NCI-H446 treated with DMSO at 0.1 percent for 48 hours (cell line): ENCODE measurements around the gene NOTCH3.

Source experiments
- DNase-seq: peaks from one replicate; lab custom pipeline; 2025; lab: John Stamatoyannopoulos, UW

NOTCH3 gene

GRCh38 chr19:15200553-15201364, at the start of gene NOTCH3:
NOTCH3 (minus strand) TSS chr19:15200995; CDS start chr19:15200905, 90 bp downstream.
- DNase-seq: no peak

GRCh38 chr19:15250640-15250993, 49.8 kb upstream of the NOTCH3 start:
- DNase-seq: no peak

DNA sequence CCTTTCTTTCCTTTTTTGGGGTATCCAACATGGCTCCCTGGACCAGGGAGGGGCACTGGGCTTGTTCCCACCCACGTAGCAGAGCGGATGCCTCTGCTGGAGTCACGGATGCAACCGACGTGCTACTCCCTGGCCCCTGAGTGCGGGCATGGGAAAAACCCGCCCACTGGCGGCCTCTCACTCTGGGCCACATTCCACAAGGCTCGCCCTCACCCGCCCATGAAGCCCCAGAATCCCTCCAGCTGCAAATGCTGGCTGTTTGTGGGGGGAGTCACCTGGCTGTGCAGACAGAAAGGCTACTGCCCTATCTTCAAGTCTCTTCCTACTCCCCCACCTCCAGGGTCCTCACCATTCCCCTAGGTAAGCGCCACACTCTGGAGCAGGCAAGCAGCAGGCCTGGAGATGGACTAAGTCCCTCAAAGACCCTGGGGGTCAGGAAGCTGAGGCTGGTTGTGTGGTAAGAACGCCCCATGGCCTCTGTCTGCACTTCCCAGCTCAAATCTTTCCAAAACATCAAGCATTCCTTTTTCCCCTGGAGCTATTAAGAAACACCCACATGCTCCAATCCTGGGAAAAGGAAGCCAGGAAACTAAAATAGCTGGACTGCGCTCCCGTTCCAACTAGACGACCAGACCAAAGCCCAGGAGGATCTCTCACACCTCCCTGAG, 49.3 kb upstream of the NOTCH3 start:
- no peak for DNase-seq

DNA sequence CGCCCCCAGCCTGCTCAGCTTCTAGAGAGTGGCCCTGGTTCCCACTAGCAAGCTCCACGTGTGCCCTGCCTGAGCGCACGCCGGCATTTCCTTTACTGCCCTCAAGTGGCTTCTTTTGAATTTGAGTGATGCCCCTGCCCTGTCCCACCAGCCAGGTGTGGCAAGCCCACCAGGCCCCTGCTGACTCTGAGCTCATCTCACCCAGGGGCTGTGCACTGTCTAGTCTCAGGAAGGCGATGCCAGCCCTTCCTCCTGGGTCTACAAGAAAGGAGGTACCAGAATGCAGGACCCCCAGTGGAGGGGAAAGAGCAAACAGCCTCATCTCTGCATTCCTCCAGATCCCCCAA, 48.7 kb upstream of the NOTCH3 start:
- DNase-seq: no peak

DNA sequence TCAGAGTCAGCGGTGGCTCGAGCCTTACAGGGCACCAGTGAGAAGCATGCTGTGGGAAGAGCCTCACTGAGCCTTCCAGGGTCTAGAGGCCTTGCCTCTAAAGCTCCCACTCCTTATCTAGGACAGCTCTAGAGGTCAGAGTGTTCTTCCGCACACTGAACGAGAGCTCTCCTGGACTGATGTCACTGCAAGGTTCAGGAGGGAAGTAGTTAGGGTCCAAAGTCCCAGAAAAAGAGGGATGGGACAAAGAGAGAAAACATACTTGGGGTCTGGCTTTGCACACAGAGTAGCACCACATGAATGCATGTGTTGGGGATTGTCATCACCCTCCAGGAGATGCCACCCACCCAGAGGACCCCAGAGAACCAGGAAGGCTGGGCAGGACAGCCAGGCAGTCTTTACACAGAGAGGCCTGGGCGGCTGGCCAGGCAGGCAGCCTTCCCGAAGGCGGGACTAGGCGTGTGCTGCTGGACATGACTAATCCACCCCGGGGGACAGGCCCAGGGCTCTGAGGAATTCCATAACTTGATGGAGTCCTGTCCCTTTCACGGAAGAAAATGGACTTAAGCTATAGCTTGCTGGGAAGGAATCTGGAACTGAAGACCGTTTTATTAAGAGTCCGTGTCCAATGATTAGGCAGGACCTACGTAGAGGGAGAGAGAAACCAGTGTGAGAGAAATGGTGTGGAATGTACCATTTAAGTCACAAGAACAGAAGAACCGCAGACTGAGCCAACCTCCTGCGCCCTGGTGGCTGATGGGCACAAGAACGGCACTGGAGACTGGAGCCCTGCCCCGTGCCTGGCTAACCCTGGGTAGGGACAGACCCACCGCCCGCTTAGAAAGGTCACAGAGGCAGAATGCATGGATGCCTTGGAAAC, 48.1 kb upstream of the NOTCH3 start:
- DNase-seq: no peak

- no peak for DNase-seq
Measured at GRCh38 chr19:15248106-15248505, 47.3 kb upstream of the NOTCH3 start.

DNA sequence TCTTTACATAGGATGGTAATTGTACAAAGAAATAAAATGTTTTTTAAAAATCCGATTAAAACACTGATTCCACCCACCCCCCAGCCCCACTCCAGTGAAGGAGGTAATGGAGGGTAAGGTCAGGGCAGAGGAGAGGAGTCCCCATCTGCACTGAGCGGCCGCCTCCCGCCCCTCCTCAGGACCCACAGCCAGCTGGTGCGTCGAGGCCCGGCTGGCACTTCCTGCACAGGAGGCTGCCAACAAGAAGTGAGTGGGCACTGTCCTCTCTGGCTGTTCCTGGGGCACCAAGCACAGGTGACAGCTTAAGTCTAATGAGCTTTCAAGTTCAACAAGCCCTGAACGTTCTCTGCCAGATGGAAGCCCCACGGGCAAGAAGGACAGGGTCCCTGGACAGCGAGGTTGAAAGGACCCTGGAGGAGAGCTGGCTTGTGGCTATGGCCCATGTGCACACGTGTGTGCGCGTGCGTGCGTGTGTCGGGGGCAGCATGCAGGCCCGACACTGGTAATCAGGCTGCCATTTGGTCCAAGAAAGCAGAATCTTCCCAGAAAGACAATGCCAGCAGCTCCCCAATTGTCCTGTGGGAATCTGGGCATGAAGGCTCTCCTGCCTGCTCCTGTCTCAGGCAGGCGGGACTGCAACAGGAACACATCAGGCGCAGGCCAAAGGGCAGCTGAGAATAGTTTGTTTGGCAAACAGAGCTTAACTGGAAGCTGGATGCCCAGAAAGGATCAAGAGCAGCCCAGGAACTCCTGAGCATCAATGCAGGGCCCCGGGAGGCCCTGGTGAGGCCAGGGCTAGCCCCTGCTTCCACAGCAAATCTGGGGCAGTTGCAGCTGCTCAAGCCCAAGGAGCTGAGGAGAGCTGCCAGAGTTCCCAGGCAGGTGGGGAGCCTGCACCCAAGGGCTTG, 46.6 kb upstream of the NOTCH3 start:
- no peak for DNase-seq

- DNase-seq: no peak
Measured at GRCh38 chr19:15246198-15246481, 45.3 kb upstream of the NOTCH3 start.

DNA sequence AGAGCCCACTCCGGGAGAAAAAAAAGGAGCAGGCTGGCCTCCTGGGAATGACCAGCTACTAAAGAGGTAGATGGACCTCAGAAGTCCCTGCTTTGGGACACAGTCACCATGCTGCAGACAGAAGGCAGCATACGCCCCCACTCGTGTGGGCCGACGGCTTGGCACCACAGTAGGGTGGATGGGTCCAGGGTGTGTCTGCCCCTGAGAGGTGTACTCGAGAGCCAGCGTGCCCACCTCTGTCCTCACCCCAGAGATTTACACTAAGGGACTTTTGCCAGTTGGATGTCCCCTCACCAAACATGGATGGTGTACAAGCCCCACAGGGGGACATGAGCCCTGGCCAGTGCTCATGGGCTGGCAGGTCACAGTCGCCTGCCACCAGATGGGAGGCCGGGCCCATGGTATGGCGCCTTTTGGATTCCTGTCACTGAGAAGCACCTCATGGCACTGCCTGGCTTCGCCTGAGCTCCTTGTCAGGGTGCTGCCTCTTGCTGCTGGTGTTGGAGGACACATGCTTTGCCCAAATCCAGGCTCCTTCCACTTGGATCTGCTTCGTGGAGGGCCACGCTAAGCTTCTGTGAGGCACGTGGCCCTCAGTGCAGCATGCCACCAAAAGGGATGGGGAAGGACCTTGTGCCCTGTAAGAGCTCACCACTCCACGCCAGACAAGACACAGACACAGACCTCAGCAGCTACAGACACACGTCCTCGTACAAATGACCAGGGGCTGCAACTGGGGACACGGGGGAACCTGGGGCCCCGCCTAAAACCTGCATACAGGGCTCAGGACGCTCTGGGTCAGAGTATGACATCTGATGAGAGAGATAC, 44.8 kb upstream of the NOTCH3 start:
- no peak for DNase-seq

GRCh38 chr19:15244808-15245207, 44.0 kb upstream of the NOTCH3 start:
- DNase-seq: no peak

DNA sequence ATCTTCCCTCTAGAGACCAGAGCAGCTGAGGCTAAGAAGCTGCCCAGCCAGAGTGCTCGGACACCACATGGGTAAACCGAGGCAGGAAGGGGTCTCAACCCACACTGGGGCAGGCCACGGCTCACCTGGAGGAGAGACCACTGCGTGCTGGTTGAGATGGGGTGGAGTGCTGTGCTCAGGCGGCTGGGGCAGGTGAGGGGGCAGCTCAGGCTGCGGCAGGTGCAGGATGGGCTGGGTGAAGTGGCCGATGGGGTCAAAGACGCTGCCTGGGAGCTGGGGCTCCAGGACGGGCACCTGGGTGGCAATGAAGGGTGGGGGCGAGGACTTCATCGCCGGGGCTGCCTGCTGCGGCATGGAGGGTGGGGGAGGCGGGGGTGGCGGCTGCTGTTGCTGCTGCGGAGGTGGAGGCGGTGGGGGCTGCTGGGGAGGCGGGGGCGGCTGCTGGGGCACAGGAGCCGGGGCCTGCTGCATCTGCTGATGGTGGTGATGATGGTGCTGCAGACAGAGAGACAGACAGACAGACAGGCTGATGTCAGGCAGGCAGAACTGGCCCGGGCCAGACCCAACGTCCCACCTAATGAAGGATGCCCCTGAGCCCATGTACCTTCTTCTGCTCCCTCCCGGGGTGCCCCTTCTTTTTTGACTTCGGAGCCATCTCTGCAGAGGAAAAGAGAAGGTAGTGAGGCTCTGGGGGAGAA, 43.5 kb upstream of the NOTCH3 start:
- DNase-seq: no peak

- DNase-seq: no peak
Measured at GRCh38 chr19:15243236-15243957, 42.6 kb upstream of the NOTCH3 start.

DNA sequence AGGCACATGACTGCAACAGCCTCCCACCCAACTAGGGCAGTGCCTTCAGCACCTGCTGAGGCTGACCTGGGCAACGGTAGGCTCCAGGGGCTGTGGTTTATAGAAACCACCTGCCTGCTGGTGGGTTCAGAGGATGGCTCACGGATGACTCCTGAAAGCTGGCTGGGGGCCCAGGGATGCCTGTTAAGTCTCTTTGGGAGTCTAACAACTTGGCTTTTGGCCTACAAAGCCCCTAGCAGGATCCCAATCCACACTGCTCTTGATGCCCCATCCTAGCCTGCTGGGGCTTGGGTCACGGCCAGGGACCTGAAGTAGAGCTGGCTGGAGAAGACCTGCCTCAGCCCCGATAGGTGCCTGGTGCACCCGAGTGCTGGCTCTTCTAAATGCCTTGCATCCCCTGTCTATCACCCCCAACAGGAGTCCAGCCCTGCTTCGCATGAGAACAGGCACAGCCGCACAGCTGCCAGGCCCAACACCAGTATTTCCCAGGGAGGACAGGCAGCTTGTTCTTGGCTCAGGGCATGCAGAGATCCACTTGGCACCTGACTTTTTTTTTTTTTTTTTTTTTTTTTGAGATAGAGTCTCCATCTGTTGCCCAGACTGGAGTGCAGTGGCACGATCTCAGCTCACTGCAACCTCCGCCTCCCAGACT, 40.6 kb upstream of the NOTCH3 start:
- DNase-seq: peak; percentile 72

GRCh38 chr19:15240515-15240914, 39.7 kb upstream of the NOTCH3 start:
- DNase-seq: no peak

- DNase-seq: no peak
Measured at GRCh38 chr19:15239337-15239949, 38.6 kb upstream of the NOTCH3 start.

GRCh38 chr19:15238639-15239155, 37.9 kb upstream of the NOTCH3 start:
- no peak for DNase-seq

DNA sequence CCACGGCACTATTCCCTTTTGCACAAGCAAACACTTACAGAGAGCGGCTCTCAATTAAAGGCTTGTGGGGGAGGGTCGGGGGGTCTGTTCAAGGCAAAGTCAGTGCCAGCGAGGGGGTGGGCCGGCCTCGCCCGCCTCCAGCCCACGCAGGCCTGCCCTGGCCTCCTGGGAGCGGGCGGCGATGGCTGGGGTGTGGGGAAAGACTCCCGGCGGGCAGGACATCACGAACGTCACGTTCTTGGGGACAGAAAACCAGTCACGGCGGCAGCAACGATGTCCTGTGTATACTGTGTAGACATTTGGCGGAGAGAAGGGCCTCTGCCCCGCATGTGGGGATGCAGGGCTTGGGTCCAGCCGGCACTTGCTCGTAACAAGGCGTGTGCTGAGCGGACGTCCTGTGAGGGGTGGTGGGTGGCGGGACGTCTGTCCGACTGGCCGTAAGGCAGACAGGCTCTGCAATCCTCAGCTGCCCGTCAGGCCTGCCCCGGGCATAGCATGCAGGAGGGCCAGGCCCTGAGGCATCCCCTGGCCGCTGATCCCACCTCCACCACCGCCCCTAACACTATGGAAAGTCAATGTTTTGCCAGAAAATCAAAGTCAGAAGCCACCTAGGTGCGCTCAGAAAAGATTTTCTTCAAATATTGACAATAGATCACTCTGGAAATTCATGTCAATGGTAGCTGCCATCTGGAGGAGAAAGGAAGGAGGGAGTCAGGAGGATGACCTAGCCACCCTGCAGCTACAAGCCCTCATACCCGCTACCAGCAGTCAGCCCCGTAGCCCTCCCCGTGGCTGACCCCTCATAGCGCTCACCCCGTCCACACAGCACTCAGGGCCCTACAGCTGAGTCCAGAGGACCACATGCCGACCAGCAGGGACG, 37.2 kb upstream of the NOTCH3 start:
- no peak for DNase-seq

- no peak for DNase-seq
Measured at GRCh38 chr19:15236886-15237285, 36.1 kb upstream of the NOTCH3 start.
